Vagina (tissue), 2 donors: ENCODE measurements around the gene NTSR1.

ENCODE experiments used
- CTCF ChIP-seq, 3 experiments: fragments of 450-650 bp in 2 of 3; fragments of 200-600 bp in 1 of 3; sonication (generic) in 1 of 3; IDR thresholded peaks; one replicate each; pipeline ENCODE4 v1.5.1; 2017 to 2019; ENCODE audit warnings: antibody characterized with exemption in 3 of 3, mild to moderate bottlenecking in 2 of 3, moderate library complexity in 2 of 3
- POLR2A ChIP-seq, 2 donors: fragments of 450-650 bp; IDR thresholded peaks; one replicate each; pipeline ENCODE4 v1.6.1; 2017; ENCODE audit warnings: antibody characterized with exemption in 2 of 2, mild to moderate bottlenecking in 2 of 2, moderate library complexity in 2 of 2
- POLR2AphosphoS5 ChIP-seq, 2 donors: sonication (generic); formaldehyde crosslinking; IDR thresholded peaks; one replicate each; pipeline ENCODE4 v1.9.0; 2017; ENCODE audit warnings: antibody characterized with exemption in 2 of 2, mild to moderate bottlenecking in 2 of 2, low read depth in 1 of 2; ENCODE audit not compliant: insufficient read depth in 1 of 2

- no peak for TF ChIP-seq CTCF (IDR thresholded peaks at IDR 0.05)
- no peak for TF ChIP-seq POLR2A (IDR thresholded peaks at IDR 0.05)
- TF ChIP-seq POLR2AphosphoS5 (IDR thresholded peaks at IDR 0.05; ENCODE audit: insufficient read depth in 1 of 2, low read depth in 1 of 2) = no peak
Observed at GRCh38 chr20:62718546-62718945, 9.9 kb downstream of the NTSR1 start.
